AG20443 (cell line): Measurements from ENCODE around the gene MACF1.
"Not testable (repeated sequence)": the region's sequence is repeated elsewhere in the genome, so short reads cannot be mapped to it uniquely, and the experiment has no call there.

Experiments
- DNase-seq: peaks from one replicate; pipeline ENCODE4 v3.0.0; 2012; ENCODE audit warnings: low spot score, mixed read lengths

Gene MACF1

GRCh38 chr1:39493043-39493810 lies 288.7 kb downstream of the MACF1 start:
- DNase-seq = not testable (repeated sequence)

- DNase-seq = no peak
Observed at GRCh38 chr1:39494671-39495410, 290.3 kb downstream of the MACF1 start.

DNA sequence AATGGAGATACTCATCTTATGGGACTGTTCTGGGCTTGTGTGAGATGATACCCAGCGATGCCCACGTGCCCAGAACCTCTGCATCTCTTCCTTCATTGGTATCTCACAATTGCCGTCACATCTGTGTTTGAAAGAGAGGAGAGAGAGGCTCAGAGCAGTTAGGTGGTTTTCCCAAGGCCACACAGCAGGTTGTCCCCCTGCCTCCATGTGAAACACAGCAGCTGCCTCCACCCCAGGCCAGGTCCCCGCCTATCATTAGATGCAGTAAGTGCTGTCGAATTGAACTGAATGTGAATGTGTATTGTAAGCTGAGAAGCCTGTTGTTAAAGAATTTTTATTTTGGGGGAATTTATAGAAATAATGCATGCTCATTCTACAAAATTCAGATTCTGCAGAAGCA lies 292.0 kb downstream of the MACF1 start:
- DNase-seq = not testable (repeated sequence)

GRCh38 chr1:39497585-39497984 lies 293.1 kb downstream of the MACF1 start:
- no peak for DNase-seq

- DNase-seq = not testable (repeated sequence)
Observed at GRCh38 chr1:39498096-39498710, 293.7 kb downstream of the MACF1 start.

DNA sequence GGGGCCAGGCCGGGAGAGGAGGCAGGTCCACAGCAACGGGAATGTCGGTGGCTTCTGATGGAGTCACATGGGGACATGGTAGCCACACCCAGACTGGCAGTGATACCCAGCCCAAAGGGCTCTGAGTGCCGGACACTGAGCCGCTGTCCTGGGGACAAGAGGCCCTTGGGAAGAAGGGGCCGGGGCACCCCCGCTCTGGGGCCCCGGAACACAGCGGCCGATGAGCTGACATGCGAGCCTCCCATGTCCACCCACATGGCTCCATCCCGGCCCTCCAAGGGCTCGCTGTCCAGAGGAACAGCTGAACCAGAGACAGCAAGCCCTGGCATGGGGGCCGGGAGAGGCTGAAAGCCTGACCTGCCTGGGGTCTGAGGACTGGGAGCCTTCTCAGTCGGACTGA lies 294.3 kb downstream of the MACF1 start:
- DNase-seq = not testable (repeated sequence)

DNA sequence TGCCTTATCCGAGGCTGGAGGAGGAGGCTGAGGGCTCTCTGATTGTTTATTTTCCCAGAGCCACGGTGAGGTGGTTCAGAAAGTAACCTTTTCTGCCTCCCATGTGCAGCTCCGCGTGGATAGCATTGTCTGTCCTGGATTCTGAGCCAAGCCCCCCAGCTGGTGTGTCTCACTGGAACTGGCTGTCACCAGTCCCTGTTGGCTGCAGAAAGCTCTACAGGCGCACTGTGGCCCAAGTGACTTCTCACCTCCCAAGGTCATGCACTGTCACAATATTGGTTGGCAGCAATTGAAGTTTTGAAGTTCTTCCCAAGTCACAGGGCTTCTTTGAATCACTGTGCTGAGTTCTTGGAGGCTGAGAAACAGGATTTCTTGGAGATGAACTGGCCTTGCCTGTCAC lies 295.2 kb downstream of the MACF1 start:
- DNase-seq = no peak

GRCh38 chr1:39500862-39501389 lies 296.4 kb downstream of the MACF1 start:
- DNase-seq = no peak

DNA sequence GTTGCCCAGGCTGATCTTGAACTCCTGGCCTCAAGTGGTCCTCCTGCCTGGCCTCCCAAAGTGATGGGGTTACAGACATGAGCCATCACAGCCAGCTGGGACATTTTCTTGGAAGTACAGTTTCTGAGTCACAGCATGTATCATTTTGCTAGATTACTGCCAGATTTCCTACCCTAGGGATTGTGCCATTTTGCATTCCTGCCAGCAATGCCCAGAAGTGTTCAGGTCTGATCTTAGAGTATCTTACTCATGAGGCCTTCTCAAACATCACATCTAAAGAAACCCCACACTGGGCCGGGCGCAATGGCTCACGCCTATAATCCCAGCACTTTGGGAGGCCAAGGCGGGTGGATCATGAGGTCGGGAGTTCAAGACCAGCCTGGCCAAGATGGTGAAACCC lies 297.2 kb downstream of the MACF1 start:
- peak; percentile 31 for DNase-seq

- DNase-seq = not testable (repeated sequence)
Observed at GRCh38 chr1:39504436-39504835, 299.9 kb downstream of the MACF1 start.

DNA sequence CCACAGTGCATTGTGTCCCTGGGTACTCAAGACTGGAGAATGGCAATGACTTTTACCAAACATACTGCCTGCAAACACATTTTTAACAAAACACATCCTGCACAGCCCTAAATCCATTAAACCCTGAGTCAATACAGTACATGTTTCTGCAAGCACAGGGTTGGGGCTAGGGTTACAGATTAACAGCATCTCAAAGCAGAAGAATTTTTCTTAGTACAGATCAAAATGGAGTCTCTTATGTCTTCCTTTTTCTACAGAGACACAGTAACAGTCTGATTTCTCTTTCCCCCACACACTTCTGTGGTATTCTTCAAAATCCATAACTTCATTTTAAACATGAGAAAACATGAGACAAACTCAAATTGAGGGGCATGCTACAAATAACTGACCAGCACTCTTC lies 300.8 kb downstream of the MACF1 start:
- no peak for DNase-seq

- no peak for DNase-seq
Observed at GRCh38 chr1:39507230-39507928, 302.9 kb downstream of the MACF1 start.

GRCh38 chr1:39508266-39508665 lies 303.8 kb downstream of the MACF1 start:
- no peak for DNase-seq

- DNase-seq = peak; percentile 38
Observed at GRCh38 chr1:39508857-39509305, 304.4 kb downstream of the MACF1 start.

DNA sequence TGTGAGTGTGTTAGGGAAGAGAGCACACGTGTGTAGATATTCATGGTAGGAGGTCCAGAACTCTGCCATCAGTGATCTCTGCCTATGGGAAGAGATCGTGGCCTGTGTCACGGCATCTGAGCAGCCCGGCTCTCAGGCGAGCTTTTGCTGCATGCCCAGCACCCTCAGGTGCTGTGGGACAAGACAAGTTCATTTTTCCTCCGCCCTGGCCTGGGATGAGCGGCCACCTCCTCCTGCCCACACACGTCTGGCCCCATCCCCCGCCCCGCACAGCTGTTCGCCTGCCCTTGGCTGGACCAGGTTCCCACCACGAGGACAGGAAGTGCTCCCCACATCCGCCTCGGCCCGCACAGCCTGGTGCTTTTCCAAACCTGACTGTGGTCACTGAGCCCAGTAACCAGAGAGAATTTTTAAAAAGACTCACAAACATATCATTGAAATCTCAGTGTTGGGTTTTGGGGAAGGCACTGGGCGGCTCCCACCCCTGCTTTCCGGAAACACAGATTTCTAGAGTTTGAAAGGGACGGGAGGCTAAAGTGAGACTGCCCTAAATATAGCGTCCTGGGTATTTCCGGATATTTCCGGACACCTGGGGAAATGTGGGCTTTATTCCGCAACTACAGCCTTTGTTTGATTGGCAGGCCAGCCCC lies 305.0 kb downstream of the MACF1 start:
- no peak for DNase-seq

DNA sequence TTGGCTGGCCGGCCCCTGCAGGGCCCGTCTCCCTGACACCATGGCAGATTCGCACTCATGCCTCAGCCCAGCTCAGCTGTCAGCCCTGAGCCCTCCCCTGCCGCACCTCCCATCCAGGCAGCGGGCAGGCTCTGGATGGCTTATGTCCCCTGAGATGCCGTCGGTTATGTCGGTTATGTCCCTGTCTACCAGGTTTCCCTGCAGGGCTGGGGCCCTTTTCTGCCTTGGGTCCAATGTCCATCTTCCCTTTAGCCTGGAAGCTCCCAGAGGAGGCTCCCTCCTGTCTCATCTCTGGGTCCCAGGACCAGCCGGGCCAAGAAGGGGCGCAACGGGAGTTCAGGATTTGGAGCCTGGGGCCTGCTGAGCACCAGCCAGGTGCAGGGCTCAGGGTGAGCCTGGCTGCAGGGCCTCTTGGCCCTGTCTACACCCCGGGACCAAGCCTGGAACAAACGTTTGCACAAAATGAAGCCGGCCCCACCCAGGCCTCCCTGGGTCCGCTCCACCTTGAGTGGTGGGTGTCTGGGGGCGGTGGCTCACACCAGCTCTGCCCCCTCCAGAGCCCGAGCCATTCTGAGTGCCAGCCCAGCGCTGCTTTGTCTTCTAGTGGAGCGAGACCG lies 306.2 kb downstream of the MACF1 start:
- DNase-seq = not testable (repeated sequence)

GRCh38 chr1:39511477-39511876 lies 307.0 kb downstream of the MACF1 start:
- DNase-seq = not testable (repeated sequence)

DNA sequence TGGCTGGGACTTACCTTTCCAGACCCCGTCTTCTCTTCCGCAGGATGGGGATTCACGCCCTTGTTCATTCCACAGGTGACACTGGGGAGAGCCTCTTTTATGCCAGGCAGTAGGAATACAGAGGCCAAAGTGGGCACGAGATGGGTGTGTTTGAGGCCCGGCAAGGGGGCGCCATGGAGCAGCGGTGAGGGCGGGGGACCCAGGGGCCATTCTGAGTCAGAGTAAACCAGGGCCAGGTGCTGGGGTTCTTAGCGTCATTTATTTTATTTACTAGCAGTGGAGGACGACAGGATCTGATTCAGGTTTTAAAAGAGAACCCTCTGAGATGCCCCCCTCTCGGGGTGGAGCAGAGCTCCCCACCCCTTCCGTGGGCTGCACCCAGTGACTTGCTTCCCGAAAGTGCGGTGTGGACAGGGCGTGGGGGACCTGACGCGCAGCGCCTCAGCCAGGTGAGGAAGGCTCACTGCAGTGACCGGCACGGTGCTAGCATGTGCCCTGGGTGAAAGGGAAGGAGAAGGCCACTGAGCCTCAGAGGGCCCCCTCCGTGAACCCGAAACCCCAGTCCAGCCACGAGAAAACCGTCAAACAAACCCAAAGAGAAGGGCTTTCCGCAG lies 307.8 kb downstream of the MACF1 start:
- DNase-seq = not testable (repeated sequence)

DNA sequence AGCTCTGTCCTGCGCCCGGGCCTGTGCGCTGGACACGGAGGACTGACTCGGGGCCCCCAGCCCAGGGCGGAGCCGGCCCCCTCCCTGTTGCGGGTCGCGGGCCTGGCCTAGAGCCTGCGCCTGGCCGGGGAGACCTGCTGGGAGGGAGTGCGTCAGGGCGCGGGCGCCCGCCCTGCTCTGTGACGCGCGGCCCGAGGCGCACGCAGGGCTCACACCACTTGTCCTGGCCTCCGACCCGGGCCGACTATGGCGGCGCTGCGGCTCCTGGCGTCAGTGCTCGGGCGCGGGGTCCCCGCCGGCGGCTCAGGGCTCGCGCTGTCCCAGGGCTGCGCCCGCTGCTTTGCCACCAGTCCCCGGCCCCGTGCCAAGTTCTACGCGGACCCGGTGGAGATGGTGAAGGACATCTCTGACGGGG lies 310.2 kb downstream of the MACF1 start:
- not testable (repeated sequence) for DNase-seq
